ENCODE data around the gene ADARB1.

DNA sequence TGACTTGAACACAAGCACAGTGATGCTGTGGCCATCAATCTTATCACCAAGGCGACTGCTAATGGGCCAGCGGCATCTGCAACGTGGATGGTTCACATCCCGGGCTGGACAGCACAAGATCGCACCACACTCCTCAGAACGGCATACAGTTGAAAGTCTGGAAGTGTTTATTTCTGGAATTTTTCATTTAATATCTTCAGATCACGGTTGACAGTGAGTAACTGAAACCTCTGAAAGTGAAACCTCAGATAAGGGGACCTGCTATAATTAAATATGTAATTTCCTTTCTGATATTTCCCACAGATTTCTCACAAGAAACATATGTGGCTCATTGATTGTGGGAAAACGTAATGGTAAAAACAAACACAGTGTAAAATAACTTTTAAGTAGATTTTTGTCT is 129.6 kb downstream of the ADARB1 start:
- TF ChIP-seq, protein P1, sequence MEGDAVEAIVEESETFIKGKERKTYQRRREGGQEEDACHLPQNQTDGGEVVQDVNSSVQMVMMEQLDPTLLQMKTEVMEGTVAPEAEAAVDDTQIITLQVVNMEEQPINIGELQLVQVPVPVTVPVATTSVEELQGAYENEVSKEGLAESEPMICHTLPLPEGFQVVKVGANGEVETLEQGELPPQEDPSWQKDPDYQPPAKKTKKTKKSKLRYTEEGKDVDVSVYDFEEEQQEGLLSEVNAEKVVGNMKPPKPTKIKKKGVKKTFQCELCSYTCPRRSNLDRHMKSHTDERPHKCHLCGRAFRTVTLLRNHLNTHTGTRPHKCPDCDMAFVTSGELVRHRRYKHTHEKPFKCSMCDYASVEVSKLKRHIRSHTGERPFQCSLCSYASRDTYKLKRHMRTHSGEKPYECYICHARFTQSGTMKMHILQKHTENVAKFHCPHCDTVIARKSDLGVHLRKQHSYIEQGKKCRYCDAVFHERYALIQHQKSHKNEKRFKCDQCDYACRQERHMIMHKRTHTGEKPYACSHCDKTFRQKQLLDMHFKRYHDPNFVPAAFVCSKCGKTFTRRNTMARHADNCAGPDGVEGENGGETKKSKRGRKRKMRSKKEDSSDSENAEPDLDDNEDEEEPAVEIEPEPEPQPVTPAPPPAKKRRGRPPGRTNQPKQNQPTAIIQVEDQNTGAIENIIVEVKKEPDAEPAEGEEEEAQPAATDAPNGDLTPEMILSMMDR (IDR thresholded peaks at IDR 0.05), result no peak
- TF ChIP-seq POLR2AphosphoS5 (IDR thresholded peaks at IDR 0.05) (no peak), POLR2A (IDR thresholded peaks at IDR 0.05; ENCODE audit: low read depth) (no peak)
